ENCODE measurements around the gene ASNS. TPM values are rescaled to one million over a fixed set of nuclear protein-coding genes. Genes with fewer than 3 reads are reported as not detected.

Gene ASNS
- total and polyA plus RNA-seq, 2 of the 8 experiments (the other 6 are each of a cell fraction or from before 2014, with no cell fraction given): 32.2 to 150 TPM

DNA sequence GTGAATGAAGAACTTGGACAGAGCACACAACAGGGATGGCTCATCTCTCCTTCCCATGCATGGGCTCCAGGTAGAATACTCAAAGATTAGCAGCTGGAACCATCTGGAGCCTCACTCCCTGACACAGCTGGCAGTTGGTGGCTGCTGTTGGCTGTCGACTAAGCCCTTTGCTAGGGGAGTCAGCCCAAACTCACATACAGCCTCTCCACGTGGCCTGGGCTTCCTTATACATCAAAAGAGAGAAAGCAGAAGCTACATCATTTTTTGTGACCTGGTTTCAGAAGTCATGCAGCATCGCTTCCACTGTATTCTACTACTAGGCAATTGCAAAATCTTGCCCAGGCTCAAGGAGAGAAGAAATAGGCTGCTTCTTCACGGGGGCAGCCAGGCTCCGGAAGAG is 24.4 kb downstream of the ASNS start:
- H3K9ac ChIP-seq (replicated peaks in 1 of 4; ENCODE audit: extremely low read depth in 1 of 4, low read depth in 3 of 4, low read length in 3 of 4): no peak overlapping the region
- H3K4ac ChIP-seq (replicated peaks; ENCODE audit: insufficient read length, low read depth, low read length): no peak overlapping the region
- H3K14ac ChIP-seq (ENCODE audit: insufficient read length): no peak overlapping the region
- DNase-seq (ENCODE audit: low read depth in 1 of 2, low spot score in 2 of 2) (no peak), FAIRE-seq (no peak)
- H3K79me1 ChIP-seq (ENCODE audit: low read depth, low read length): no peaks in the 10 kb centered on the region
- H3K36me3 ChIP-seq (ENCODE audit: control insufficient read depth in 2 of 4, insufficient read depth in 4 of 4, low read length in 3 of 4): peaks cover 2 to 16% (median 9%) of the 10 kb centered on the region in 4 experiments; a peak in 6 of 8 replicates
- H3K23me2 ChIP-seq (ENCODE audit: low read depth, low read length): no peaks in the 10 kb centered on the region
- H3K4me1 ChIP-seq (replicated peaks in 1 of 4; ENCODE audit: control insufficient read depth in 3 of 4, insufficient read depth in 4 of 4, low read length in 3 of 4): no peaks in the 10 kb centered on the region
- ChIA-PET CTCF (ENCODE audit: partially characterized antibody) (interaction anchor here (0.6 to 4.6 kb wide), 9 partner anchors 8 to 742 kb away, joined by 3 to 28 read pairs (median 4); no protein-coding TSS in a partner anchor), POLR2A (ENCODE audit: partially characterized antibody) (interaction anchor here (0.6 to 2.0 kb wide), 3 partner anchors 17 to 1451 kb away, joined by 3 to 6 read pairs (median 6); no protein-coding TSS in a partner anchor)
- no peak overlapping the region for H3K4me3 ChIP-seq (ENCODE audit: extremely low read depth in 1 of 4, insufficient read depth in 2 of 4, low read depth in 3 of 4, low read length in 4 of 4)
- no peaks in the 10 kb centered on the region for H3K27me3 ChIP-seq (replicated peaks in 1 of 4; ENCODE audit: control insufficient read depth in 3 of 4, extremely low read depth in 1 of 4, insufficient read depth in 3 of 4, low read length in 3 of 4)
- H2BK20ac ChIP-seq (ENCODE audit: low read length): no peak overlapping the region
- H2AFZ ChIP-seq (ENCODE audit: low read length): no peak overlapping the region
- no peak overlapping the region for H4K91ac ChIP-seq (replicated peaks; ENCODE audit: insufficient read length, low read length)
- H3K27ac ChIP-seq (ENCODE audit: low read depth, low read length): no peak overlapping the region
- no peak for TF ChIP-seq MAFK (IDR thresholded peaks at IDR 0.05; ENCODE audit: low read depth, low read length)
- no peak for TF ChIP-seq JUND (IDR thresholded peaks at IDR 0.05; ENCODE audit: low read length)
- TF ChIP-seq NRF1 (IDR thresholded peaks at IDR 0.05; ENCODE audit: low read depth, low read length): no peak
- no peak for TF ChIP-seq POLR2AphosphoS5 (IDR thresholded peaks at IDR 0.05; ENCODE audit: low read depth, low read length)
- H3K9me3 ChIP-seq (ENCODE audit: insufficient read depth in 2 of 2, low read depth in 1 of 2, low read length in 1 of 2): peaks cover 11% of the 10 kb centered on the region in 2 experiments; a peak in 3 of 4 replicates
- no peak overlapping the region for H2BK5ac ChIP-seq (ENCODE audit: low read depth, low read length)
- H3K18ac ChIP-seq (ENCODE audit: extremely low read depth, low read length): no peak overlapping the region
- no peak overlapping the region for H3K56ac ChIP-seq (replicated peaks; ENCODE audit: insufficient read length, low read depth, low read length)
- no peak overlapping the region for H2BK15ac ChIP-seq (ENCODE audit: low read length)
- H3K79me2 ChIP-seq (ENCODE audit: control insufficient read depth in 1 of 2, insufficient read depth in 2 of 2, low read length in 2 of 2): no peaks in the 10 kb centered on the region
- no peak overlapping the region for H2BK12ac ChIP-seq (ENCODE audit: low read depth, low read length)
- H3K23ac ChIP-seq (ENCODE audit: insufficient read length): no peak overlapping the region
- no peak overlapping the region for H2AK5ac ChIP-seq (ENCODE audit: low read depth, low read length)
- 65% methylated on average over 5 of the region's 5 CpGs; no CpG with 5 or more reads in 1 of the 2 experiments for WGBS, 2 experiments (ENCODE audit: extremely low coverage in 1 of 2, insufficient coverage in 1 of 2, insufficient read length in 1 of 2, insufficient replicate concordance in 2 of 2, low coverage in 1 of 2, low lambda C conversion rate in 2 of 2, missing lambda C conversion rate in 1 of 2)
- H4K5ac ChIP-seq (ENCODE audit: insufficient read length, low read depth, low read length): no peak overlapping the region
- H4K8ac ChIP-seq (ENCODE audit: extremely low read depth, insufficient read depth, low read length): no peak overlapping the region
- H3K4me2 ChIP-seq (ENCODE audit: insufficient read depth in 1 of 2, low read depth in 2 of 2, low read length in 2 of 2): no peak overlapping the region
- H4K20me1 ChIP-seq (replicated peaks in 1 of 2; ENCODE audit: control insufficient read depth in 1 of 2, insufficient read depth in 2 of 2, low read length in 2 of 2): no peaks in the 10 kb centered on the region
- no peak overlapping the region for H2BK120ac ChIP-seq (replicated peaks; ENCODE audit: low read depth, low read length)
